KBM-7 (cell line): Measurements from ENCODE around the gene CCDC81.
"Not testable (repeated sequence)": the region's sequence is repeated elsewhere in the genome, so short reads cannot be mapped to it uniquely, and the experiment has no call there.

ENCODE experiments used
- DNase-seq: peaks from one replicate; pipeline ENCODE4 v3.0.0-alpha.2; 2015
- in situ Hi-C: fragments of 300-500 bp; cut with MboI; formaldehyde crosslinking; loops from 2 replicates; pipeline ENCODE4 v1.14.3; 2020; ENCODE audit warnings: low sequenced_read_pairs, low pct_unique_long_range_greater_than_20kb, mixed read lengths

The CCDC81 gene

DNA sequence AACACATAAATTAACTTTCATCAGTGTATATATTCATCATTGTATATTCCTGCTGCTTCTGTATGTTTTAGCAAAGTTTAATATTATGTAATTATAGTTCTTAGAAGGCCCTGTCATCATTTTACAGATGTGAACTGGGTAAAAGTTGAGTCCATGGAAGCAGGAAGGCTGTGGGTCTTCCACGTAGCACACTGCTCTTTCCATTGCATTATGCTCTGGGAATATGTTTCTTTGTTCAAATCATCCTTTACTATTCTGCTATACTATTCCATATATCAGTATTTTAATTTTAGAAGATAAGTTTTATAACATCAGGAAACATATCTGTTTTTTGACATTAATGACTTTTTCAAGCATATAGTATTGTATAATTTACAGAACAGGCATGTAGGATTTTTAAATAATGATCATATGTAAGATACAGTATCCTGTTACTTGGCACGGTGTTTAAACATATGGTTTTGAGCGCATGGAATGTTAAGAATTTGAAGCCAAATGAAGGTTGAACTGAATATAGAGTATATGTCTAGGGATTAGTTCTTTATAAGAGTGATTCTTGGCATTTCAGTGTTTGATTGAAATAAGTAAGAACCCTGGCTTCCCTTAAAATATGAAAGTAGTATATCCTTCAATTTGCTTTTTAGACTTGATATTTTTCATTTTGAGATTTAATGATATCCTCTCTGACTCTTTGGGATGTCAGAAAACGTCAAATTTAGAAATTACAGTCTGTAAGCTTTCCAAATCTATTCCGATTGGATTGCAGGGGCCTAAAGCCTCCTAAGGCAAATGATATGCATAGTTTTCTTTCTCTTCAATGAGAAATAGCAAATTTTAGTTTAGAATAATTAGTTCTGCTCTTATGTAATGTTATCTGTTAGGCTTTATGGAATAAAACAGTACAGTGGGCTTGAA lies 8.6 kb downstream of the CCDC81 start:
- no peak for DNase-seq
- in situ Hi-C loops: no loop called here

DNA sequence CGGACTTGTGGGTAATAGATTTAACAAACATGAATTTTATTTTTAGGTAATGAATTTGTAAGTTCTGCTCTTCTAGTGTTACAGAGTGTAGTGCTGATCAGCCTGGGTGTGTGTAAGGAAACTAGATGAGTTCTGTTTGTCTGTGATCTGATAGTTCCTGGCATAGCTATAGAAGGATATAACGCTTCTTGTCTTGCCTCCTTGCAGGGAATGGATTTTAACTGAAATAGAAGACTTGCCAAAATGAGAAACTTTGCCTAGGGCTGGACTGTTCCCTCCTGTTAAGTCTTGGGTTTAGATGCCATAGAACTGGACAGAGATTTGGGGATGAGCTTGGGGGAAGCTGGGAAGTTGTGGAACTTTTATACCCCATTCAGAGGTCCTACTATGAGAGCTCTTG lies 11.6 kb downstream of the CCDC81 start:
- DNase-seq: no peak
- in situ Hi-C loops: no loop called here

DNA sequence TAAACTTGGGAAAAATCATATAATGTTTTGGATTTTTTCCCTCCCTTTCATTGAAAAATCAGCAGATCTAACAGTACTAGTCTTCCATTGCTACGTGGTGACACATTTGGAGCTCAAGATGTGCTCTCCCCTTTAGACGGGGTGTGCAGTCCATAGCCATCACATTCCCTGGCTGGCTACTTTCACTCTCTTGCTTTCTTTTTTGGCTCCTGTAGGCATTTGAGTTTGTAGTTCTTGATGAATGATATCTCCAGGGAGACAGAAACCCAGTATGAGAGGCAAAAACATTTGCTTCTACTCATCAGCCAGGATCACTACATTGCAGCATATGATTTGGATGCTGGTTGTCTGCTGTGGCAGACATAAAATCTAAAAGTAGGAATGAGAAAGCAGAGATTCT lies 12.1 kb downstream of the CCDC81 start:
- no peak for DNase-seq
- in situ Hi-C loops: no loop called here

DNA sequence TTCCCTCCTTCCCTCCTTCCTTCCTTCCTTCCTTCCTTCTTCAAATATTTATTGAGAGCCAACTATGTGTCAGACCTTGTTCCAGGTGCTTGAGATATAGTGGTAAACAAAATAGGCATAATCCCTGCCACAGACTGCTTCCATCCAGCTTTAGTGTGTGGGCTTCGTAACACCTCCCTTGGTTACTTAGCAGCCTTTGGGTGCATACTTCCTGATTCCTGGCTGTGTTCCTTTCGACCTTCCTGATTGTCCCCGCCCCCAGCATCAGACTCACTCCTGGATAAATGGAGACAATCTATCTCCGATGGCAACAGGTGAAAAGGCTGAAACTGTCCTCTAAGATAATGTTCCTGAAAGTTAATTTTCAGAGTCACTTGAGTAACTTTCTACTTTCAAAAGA lies 13.5 kb downstream of the CCDC81 start:
- DNase-seq: no peak
- in situ Hi-C loops: no loop called here

GRCh38 chr11:86390487-86390886 lies 15.8 kb downstream of the CCDC81 start:
- in situ Hi-C loops: no loop called here
- no peak for DNase-seq

DNA sequence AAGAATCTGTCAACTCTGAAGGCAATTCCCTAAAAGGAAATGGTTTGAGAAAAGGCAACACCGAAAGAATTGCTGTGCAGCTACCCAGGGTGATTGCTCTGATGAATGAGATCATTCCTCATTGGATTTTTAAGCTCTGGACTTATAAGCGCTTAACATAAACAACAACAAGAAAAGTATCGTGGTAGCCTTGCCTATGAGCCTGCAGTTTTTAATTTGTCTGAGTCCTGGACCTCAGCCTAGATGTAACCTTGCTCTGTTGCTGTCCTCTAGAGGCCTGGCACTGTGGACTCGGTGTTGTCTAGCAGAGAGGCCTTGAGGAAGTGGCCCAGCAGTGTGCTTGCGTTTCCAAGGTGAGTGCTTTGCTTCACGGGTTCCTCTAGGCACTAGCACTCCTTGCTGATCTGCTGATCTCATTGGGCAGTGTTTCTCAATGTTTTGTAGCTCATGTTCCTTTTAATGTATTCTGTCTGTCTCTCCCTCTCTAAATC lies 20.4 kb downstream of the CCDC81 start:
- in situ Hi-C loops: no loop called here
- DNase-seq: peak; percentile 5

GRCh38 chr11:86396396-86396795 lies 21.7 kb downstream of the CCDC81 start:
- in situ Hi-C loops: no loop called here
- no peak for DNase-seq

DNA sequence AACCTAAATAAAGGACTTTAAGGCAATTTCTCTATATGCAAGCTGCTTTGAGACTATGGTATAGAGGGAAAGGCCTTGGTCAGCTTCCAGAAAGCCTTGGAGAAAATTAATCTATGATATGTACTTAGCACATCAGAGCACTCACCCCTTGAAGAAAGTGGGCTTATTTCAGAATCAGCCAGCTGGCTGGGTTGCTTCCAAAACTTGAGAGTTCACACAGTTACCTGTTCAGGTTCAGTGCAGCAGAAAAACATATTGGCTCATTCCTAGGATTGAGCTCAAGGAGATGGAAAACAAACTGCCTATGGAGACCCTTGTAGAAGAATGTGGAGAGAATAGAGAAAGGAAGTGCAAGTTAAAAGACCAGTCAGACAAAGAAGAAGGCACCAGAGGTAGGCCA lies 22.7 kb downstream of the CCDC81 start:
- no peak for DNase-seq
- in situ Hi-C loops: no loop called here

DNA sequence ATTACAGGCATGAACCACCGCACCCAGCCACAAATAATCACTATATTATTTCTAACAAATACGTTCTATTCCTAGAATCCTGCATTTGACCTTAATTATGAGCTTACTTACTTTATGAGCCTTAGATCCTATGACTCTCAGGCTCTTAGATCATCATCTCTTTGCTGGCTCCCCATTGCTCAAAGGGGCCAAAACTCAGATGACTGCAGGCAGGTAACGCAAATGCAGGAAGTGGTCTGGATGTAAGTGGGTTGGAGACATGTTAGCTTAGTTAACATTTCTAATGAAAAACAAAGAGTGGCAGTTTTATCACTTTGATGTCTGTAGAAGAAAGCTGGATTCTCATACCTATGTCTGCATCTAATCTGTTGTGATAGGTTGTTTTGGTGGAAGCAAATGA lies 23.4 kb downstream of the CCDC81 start:
- DNase-seq: no peak
- in situ Hi-C loops: no loop called here

DNA sequence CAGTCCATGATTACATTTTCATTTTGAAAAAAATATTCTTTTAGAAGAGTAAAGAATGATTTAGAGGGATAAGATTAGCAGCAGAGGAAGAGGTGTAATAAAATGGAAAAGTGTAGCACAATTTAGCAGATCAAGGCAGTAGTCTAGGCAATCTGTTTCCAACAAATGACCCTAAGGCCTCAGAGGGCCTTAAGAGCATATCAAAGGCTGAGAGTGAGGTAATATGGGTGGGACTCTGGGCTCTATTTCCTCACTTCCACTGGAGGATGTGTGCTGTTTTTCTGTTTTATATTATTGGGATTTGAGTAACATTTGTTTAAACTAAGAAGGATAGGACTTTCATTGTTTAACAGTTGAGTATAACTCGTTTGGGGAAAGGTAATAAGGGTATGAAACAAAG lies 28.8 kb downstream of the CCDC81 start:
- DNase-seq: no peak
- in situ Hi-C loops: no loop called here

GRCh38 chr11:86408845-86409244 lies 34.2 kb downstream of the CCDC81 start:
- DNase-seq: no peak
- in situ Hi-C loops: no loop called here

- in situ Hi-C loops: no loop called here
- DNase-seq: no peak
Observed at GRCh38 chr11:86414032-86414431, 39.3 kb downstream of the CCDC81 start.

DNA sequence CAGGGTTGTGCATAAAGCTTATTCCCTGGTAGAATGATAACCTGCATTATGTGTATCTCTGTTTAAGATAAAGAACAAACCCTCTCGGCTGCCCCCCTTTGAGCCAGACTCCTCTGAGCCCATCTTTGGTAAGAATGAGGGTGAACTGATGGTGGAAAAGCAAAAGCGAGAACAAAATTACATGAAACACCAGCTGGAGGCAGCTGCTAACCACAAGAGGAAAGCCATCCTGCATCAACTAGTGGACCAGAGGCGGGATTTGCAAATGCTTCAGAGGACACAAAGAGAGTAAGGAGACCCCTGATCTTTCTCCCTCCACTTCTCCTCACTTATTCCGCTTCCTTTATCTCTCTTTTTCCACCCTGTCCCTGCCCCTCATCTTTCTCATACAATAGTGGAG lies 40.3 kb downstream of the CCDC81 start:
- in situ Hi-C loops: no loop called here
- DNase-seq: no peak

DNA sequence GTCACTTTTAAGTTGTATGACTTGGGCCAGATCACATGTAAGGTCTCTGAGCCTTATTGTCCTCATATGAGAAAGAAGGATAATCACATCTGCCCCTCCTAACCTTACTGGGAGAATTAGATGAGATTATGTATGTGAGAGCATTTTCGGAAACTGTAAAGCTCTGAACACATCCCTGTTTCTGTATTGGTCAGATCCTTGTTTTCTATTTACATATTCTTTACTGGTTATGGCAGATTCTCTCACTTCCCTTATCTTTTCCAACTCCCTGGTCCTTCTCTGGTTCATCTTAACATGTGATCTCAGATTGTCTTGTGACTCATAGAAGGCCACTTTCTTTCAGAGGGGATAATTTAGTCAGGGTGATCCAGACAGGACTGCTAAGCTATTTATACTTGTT lies 41.8 kb downstream of the CCDC81 start:
- DNase-seq: no peak
- in situ Hi-C loops: no loop called here

DNA sequence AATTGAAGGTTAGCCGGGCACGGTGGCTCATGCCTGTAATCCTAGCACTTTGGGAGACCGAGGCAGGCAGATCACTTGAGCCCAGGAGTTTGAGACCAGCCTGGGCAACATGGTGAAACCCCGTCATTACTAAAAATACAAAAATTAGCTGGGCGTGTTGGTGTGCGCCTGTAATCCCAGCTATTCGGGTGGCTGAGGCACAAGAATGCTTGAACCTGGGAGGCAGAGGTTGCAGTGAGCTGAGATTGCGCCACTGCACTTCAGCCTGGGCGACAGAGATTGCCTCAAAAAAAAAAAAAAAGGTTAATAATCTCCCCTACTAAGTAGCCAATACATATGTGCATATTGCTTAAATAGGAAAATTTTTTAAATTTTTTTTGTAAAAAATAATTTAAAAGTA lies 42.3 kb downstream of the CCDC81 start:
- in situ Hi-C loops, DNase-seq: not testable (repeated sequence)

DNA sequence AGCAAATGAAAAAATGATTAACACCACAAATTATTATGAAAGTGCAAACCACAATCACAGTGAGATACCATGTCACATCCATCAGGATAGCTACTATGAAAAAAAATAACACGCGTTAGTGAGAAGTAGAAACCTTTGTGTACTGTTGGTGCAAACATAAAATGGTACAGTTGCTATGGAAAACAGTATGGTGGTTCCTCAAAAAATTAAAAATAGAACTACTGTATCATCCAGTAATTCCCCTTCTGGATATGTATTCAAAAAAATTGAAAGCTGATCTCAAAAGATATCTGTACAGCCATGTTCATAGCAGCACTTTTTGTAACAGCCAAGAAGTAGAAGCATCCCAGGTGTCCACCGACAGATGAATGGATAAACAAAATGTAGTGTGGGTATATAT lies 43.4 kb downstream of the CCDC81 start:
- no peak for DNase-seq
- in situ Hi-C loops: no loop called here

DNA sequence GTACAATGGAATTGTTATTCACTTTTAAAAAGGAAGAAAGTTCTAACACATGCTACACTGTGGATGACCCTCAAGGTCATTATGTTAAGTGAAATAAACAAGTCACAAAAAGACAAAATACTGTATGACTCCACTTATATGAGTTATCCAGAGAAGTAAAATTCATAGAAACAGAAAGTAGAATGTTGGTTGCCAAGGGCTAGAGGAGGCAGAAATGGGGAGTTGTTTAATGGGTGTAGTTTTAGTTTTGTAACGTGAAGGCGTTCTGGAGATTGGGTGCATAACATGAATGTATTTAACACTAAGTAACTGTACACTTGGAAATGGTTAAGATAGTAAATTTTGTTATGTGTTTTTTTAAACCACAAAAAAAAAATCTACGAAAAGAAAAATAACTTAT lies 43.8 kb downstream of the CCDC81 start:
- in situ Hi-C loops: no loop called here
- DNase-seq: no peak

GRCh38 chr11:86418917-86419316 lies 44.2 kb downstream of the CCDC81 start:
- in situ Hi-C loops: no loop called here
- DNase-seq: no peak

DNA sequence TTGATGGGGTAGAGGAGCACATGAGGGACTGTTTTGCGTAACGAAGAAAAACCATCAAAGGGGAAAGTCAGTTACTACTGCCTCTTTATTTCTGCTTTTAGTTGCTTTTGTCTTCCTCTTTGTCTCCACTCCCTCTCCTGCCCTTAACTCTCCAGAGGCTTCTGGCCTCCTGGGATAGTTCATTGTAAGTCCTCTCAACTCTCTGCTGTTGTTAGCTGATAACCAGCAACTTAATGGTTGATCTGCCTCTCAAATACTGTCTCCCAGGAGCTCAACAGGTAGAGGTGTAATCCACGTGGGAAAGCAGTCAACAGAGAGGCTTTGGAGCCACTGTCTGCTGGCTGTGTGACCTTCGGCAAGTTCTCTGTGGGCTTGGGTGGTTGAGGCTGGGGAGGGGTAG lies 47.3 kb downstream of the CCDC81 start:
- in situ Hi-C loops: no loop called here
- no peak for DNase-seq

DNA sequence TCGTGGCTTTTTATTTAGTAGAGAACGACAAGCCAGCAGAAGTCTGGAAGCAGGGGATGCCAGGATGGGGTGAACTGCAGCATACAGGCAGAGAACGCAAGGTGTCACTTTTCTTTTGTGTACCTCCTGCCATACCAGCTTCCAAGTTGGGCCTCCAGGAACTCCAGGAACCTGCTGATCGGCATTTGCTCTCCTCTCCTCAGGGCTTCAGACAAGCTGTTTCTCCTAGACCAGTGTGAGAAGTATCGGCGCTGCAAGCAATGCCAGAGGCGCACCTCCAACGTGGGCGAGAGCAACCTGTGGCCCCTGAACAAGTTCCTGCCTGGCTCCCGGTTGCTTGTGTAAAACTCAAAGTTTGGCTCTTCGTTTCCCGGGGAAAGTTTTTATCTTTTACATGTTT lies 47.7 kb downstream of the CCDC81 start:
- no peak for DNase-seq
- in situ Hi-C loops: no loop called here

DNA sequence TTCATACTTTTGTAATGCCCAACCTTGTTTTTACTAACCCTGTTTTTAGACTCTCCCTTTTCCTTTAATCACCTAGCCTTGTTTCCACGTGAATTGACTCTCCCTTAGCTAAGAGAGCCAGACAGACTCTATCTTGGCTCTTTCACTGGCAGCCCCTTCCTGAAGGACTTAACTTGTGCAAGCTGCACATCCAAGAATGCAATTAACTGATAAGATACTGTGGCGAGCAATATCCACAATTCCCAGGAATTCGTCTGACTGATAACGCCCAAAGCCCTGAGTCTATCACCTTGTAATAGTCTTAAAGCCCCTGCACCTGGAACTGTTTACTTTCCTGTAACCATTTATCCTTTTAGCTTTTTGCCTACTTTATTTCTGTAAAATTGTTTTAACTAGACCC lies 48.8 kb downstream of the CCDC81 start:
- in situ Hi-C loops, DNase-seq: not testable (repeated sequence)
